Vagina (tissue), 2 donors: Measurements from ENCODE around the gene IFNA21. TPM values are rescaled to one million over a fixed set of nuclear protein-coding genes. Genes with fewer than 3 reads are reported as not detected.
"Not testable (repeated sequence)": the region's sequence is repeated elsewhere in the genome, so short reads cannot be mapped to it uniquely, and the experiment has no call there.

Experiments
- DNase-seq, 2 donors: peaks; one replicate each; pipeline ENCODE4 v3.0.0-alpha.2; 2017; ENCODE audit errors: extremely low spot score in 2 of 2
- H3K27ac ChIP-seq: fragments of 200-600 bp; sonication (generic); one replicate; pipeline ENCODE4 v1.5.1; 2019
- H3K27me3 ChIP-seq: fragments of 200-600 bp; sonication (generic); one replicate; pipeline ENCODE4 v1.5.1; 2019
- H3K36me3 ChIP-seq, 2 donors: fragments of 200-600 bp; sonication (generic); one replicate each; pipeline ENCODE4 v1.5.1; 2017 to 2019
- H3K4me1 ChIP-seq: fragments of 200-600 bp; sonication (generic); one replicate; pipeline ENCODE4 v1.5.1; 2019
- H3K4me3 ChIP-seq, 2 donors: fragments of 200-600 bp; sonication (generic); 1 replicate in 1 of 2; 2 replicates in 1 of 2; pipeline ENCODE4 v1.5.1; 2016 to 2019
- H3K9me3 ChIP-seq: fragments of 200-600 bp; sonication (generic); one replicate; pipeline ENCODE4 v1.5.1; 2019
- POLR2A ChIP-seq, 2 donors: fragments of 450-650 bp; IDR thresholded peaks; one replicate each; pipeline ENCODE4 v1.6.1; 2017; ENCODE audit warnings: antibody characterized with exemption in 2 of 2, mild to moderate bottlenecking in 2 of 2, moderate library complexity in 2 of 2
- POLR2AphosphoS5 ChIP-seq, 2 donors: sonication (generic); formaldehyde crosslinking; IDR thresholded peaks; one replicate each; pipeline ENCODE4 v1.9.0; 2017; ENCODE audit warnings: antibody characterized with exemption in 2 of 2, mild to moderate bottlenecking in 2 of 2, low read depth in 1 of 2; ENCODE audit not compliant: insufficient read depth in 1 of 2
- intact Hi-C: fragments of 100-400 bp; cut with DNase I; formaldehyde crosslinking; loops from one replicate; pipeline ENCODE4 v1.15.1; 2023
- total RNA-seq: library from RNA; depleted of rRNA; stranded (reverse); fragments of >200 nt; gene quantifications from one replicate; pipeline ENCODE4 v1.2.3, GENCODE V29; 2016
- TF ChIP-seq, protein P1 (sequence below), 3 experiments: fragments of 450-650 bp in 2 of 3; fragments of 200-600 bp in 1 of 3; sonication (generic) in 1 of 3; IDR thresholded peaks; one replicate each; pipeline ENCODE4 v1.5.1; 2017 to 2019; ENCODE audit warnings: antibody characterized with exemption in 3 of 3, mild to moderate bottlenecking in 2 of 3, moderate library complexity in 2 of 3

The IFNA21 gene
- total RNA-seq, 1 donor from 2014 or later: not detected

DNA sequence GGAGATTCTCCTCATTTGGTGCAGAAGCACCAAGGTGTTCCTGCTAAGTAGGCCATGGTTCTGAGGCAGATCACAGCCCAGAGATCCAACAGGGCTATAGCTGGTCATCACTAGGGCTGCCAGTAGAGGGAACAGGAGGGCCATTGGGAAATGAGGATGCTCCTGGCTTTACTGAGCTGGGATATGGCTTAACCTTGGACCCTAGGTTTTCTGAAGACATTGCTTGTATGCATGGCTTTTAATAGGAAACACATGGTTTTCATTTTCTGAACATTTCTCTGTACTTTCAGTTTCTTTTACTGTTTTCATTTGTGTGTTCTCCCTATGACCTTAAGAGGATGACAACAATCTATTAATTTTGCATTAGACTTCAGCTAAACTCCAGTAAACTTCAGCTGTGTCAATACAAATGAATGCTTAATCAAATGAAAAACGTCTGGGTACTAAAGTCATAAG lies 25.0 kb downstream of the IFNA21 start, which contains the start of gene IFNW1:
Gene IFNW1, minus strand, starts transcription at position 406 of the 456 bp plus-strand sequence. Its CDS starts 262 bp downstream, at position 144.
- TF ChIP-seq POLR2A (IDR thresholded peaks at IDR 0.05) (no peak), POLR2AphosphoS5 (IDR thresholded peaks at IDR 0.05; ENCODE audit: insufficient read depth in 1 of 2, low read depth in 1 of 2) (no peak)
- TF ChIP-seq, protein P1, sequence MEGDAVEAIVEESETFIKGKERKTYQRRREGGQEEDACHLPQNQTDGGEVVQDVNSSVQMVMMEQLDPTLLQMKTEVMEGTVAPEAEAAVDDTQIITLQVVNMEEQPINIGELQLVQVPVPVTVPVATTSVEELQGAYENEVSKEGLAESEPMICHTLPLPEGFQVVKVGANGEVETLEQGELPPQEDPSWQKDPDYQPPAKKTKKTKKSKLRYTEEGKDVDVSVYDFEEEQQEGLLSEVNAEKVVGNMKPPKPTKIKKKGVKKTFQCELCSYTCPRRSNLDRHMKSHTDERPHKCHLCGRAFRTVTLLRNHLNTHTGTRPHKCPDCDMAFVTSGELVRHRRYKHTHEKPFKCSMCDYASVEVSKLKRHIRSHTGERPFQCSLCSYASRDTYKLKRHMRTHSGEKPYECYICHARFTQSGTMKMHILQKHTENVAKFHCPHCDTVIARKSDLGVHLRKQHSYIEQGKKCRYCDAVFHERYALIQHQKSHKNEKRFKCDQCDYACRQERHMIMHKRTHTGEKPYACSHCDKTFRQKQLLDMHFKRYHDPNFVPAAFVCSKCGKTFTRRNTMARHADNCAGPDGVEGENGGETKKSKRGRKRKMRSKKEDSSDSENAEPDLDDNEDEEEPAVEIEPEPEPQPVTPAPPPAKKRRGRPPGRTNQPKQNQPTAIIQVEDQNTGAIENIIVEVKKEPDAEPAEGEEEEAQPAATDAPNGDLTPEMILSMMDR (IDR thresholded peaks at IDR 0.05): no peak
- Histone ChIP-seq H3K27me3 (no peaks in the 10 kb centered on the region), H3K9me3 (no peaks in the 10 kb centered on the region), H3K4me3 (no peak within 1 kb of the TSS), H3K4me1 (no peaks in the 10 kb centered on the region), H3K36me3 (no peaks in the 10 kb centered on the region), H3K27ac (no peak within 1 kb of the TSS)
- intact Hi-C loops: no loop called here
- DNase-seq: no peak

DNA sequence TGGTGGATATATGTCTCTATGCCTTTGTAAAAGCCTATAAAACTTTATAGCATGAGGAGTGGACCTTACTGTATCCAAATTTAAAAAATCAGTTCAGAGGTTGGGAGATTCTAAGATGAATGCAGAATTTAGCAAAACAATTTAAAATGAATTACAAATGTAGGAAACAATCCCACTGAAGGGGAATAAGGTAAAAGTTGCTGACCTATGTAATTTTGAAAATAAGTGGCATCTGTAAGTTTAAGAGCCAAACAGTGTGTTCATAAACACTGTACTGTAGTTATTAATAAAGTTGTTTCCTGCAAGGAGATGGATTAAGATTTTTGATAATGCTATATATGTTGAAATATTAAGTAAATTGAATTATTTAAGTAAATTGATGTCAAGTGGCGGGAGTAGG lies 29.4 kb downstream of the IFNA21 start:
- intact Hi-C loops: loop anchor here (5.0 kb wide), 1 partner anchor 940 kb away; no protein-coding TSS in a partner anchor
- no peaks in the 10 kb centered on the region for H3K36me3 ChIP-seq
- no peaks in the 10 kb centered on the region for H3K9me3 ChIP-seq
- no peaks in the 10 kb centered on the region for H3K27me3 ChIP-seq
- no peak overlapping the region for H3K4me3 ChIP-seq
- DNase-seq: no peak
- H3K4me1 ChIP-seq: no peaks in the 10 kb centered on the region
- TF ChIP-seq, protein P1 (IDR thresholded peaks at IDR 0.05): no peak
- no peak for TF ChIP-seq POLR2A (IDR thresholded peaks at IDR 0.05)
- no peak for TF ChIP-seq POLR2AphosphoS5 (IDR thresholded peaks at IDR 0.05; ENCODE audit: insufficient read depth in 1 of 2, low read depth in 1 of 2)
- no peak overlapping the region for H3K27ac ChIP-seq

- Histone ChIP-seq H3K27me3 (no peaks in the 10 kb centered on the region), H3K4me1 (no peaks in the 10 kb centered on the region), H3K4me3 (no peak overlapping the region), H3K9me3 (no peaks in the 10 kb centered on the region), H3K27ac (no peak overlapping the region), H3K36me3 (no peaks in the 10 kb centered on the region)
- intact Hi-C loops: loop anchor here (5.0 kb wide), 1 partner anchor 942 kb away; no protein-coding TSS in a partner anchor
- TF ChIP-seq POLR2A (IDR thresholded peaks at IDR 0.05): no peak
- TF ChIP-seq, protein P1 (IDR thresholded peaks at IDR 0.05): no peak
- no peak for TF ChIP-seq POLR2AphosphoS5 (IDR thresholded peaks at IDR 0.05; ENCODE audit: insufficient read depth in 1 of 2, low read depth in 1 of 2)
- DNase-seq: no peak
These were observed 30.7 kb downstream of the IFNA21 start for GRCh38 chr9:21135736-21136135.

DNA sequence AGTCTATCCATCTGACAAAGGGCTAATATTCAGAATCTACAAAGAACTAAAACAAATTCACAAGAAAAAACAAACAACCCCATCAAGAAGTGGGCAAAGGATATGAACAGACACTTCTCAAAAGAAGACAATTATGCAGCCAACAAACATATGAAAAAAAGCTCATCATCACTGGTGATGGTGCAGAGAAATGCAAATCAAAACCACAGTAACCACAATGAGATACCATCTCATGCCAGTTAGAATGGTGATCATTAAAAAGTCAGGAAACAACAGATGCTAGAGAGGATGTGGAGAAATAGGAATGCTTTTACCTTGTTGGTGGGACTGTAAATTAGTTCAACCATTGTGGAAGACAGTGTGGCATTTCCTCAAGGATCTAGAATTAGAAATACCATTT lies 38.3 kb downstream of the IFNA21 start:
- H3K4me3 ChIP-seq, H3K36me3 ChIP-seq, DNase-seq, H3K27ac ChIP-seq, H3K9me3 ChIP-seq, H3K4me1 ChIP-seq, H3K27me3 ChIP-seq, intact Hi-C loops: not testable (repeated sequence)

GRCh38 chr9:21121595-21122251 lies 44.7 kb downstream of the IFNA21 start:
- TF ChIP-seq, protein P1 (IDR thresholded peaks at IDR 0.05): no peak
- TF ChIP-seq POLR2AphosphoS5 (IDR thresholded peaks at IDR 0.05; ENCODE audit: insufficient read depth in 1 of 2, low read depth in 1 of 2) (no peak), POLR2A (IDR thresholded peaks at IDR 0.05) (no peak)
- Histone ChIP-seq H3K36me3 (no peaks in the 10 kb centered on the region), H3K4me1 (no peaks in the 10 kb centered on the region), H3K9me3 (no peaks in the 10 kb centered on the region), H3K27ac (no peak overlapping the region), H3K27me3 (no peaks in the 10 kb centered on the region), H3K4me3 (no peak overlapping the region)
- no peak for DNase-seq
- intact Hi-C loops: no loop called here
